ENCODE results near the gene SHISAL2A. TPM values are rescaled to one million over a fixed set of nuclear protein-coding genes. Genes with fewer than 3 reads are reported as not detected.

Gene SHISAL2A
- total RNA-seq, 1 donor from 2014 or later = 0.65 TPM

- Mint-ChIP-seq H3K36me3 (ENCODE audit: low read depth) (no peaks in the 10 kb centered on the region), H3K27ac (ENCODE audit: unreplicated experiment) (no peak overlapping the region), H3K9me3 (no peaks in the 10 kb centered on the region), H3K4me3 (no peak overlapping the region), H3K27me3 (ENCODE audit: low read depth) (no peaks in the 10 kb centered on the region), H3K4me1 (no peaks in the 10 kb centered on the region)
- no peak for TF ChIP-seq CTCF (conservative IDR thresholded peaks at IDR 0.05)
- DNase-seq (ENCODE audit: low read depth, low spot score) = no peak
These were observed 37.6 kb downstream of the SHISAL2A start for GRCh38 chr1:52670604-52671003.

- H3K4me1 Mint-ChIP-seq = no peaks in the 10 kb centered on the region
- TF ChIP-seq CTCF (conservative IDR thresholded peaks at IDR 0.05) = no peak
- H3K36me3 Mint-ChIP-seq (ENCODE audit: low read depth) = no peaks in the 10 kb centered on the region
- DNase-seq (ENCODE audit: low read depth, low spot score) = no peak
- peaks cover 3% of the 10 kb centered on the region for H3K27me3 Mint-ChIP-seq (ENCODE audit: low read depth)
- H3K27ac Mint-ChIP-seq (ENCODE audit: unreplicated experiment) = no peak overlapping the region
- H3K4me3 Mint-ChIP-seq = no peak overlapping the region
- no peaks in the 10 kb centered on the region for H3K9me3 Mint-ChIP-seq
These were observed 40.0 kb downstream of the SHISAL2A start for GRCh38 chr1:52672946-52673345.

- Mint-ChIP-seq H3K9me3 (no peaks in the 10 kb centered on the region), H3K36me3 (ENCODE audit: low read depth) (no peaks in the 10 kb centered on the region), H3K4me1 (no peaks in the 10 kb centered on the region), H3K4me3 (no peak overlapping the region), H3K27me3 (ENCODE audit: low read depth) (peaks cover 3% of the 10 kb centered on the region), H3K27ac (ENCODE audit: unreplicated experiment) (no peak overlapping the region)
- DNase-seq (ENCODE audit: low read depth, low spot score) = no peak
- no peak for TF ChIP-seq CTCF (conservative IDR thresholded peaks at IDR 0.05)
These were observed 40.5 kb downstream of the SHISAL2A start for GRCh38 chr1:52673513-52673912.

GRCh38 chr1:52674497-52675384 lies 41.8 kb downstream of the SHISAL2A start:
- H3K9me3 Mint-ChIP-seq = no peaks in the 10 kb centered on the region
- H3K4me1 Mint-ChIP-seq = peaks cover 10% of the 10 kb centered on the region
- no peak for DNase-seq (ENCODE audit: low read depth, low spot score)
- TF ChIP-seq CTCF (conservative IDR thresholded peaks at IDR 0.05) = no peak
- no peak overlapping the region for H3K27ac Mint-ChIP-seq (ENCODE audit: unreplicated experiment)
- H3K36me3 Mint-ChIP-seq (ENCODE audit: low read depth) = no peaks in the 10 kb centered on the region
- no peak overlapping the region for H3K4me3 Mint-ChIP-seq
- H3K27me3 Mint-ChIP-seq (ENCODE audit: low read depth) = peaks cover 3% of the 10 kb centered on the region

- H3K27me3 Mint-ChIP-seq (ENCODE audit: low read depth) = peaks cover 3% of the 10 kb centered on the region
These were observed 43.4 kb downstream of the SHISAL2A start for GRCh38 chr1:52676249-52676903.

More at GRCh38 chr1:52676249-52676903, 43.4 kb downstream of the SHISAL2A start:
- no peaks in the 10 kb centered on the region for H3K36me3 Mint-ChIP-seq (ENCODE audit: low read depth)
- no peaks in the 10 kb centered on the region for H3K9me3 Mint-ChIP-seq
- no peak for DNase-seq (ENCODE audit: low read depth, low spot score)
- no peak for TF ChIP-seq CTCF (conservative IDR thresholded peaks at IDR 0.05)
- no peak overlapping the region for H3K4me3 Mint-ChIP-seq
- peaks cover 10% of the 10 kb centered on the region for H3K4me1 Mint-ChIP-seq
- no peak overlapping the region for H3K27ac Mint-ChIP-seq (ENCODE audit: unreplicated experiment)

Measured in neural crest cell (in vitro differentiated cells).